DMS114 treated with DMSO at 0.1 percent for 48 hours (cell line): ENCODE measurements around the gene MAGIX.
"Not testable (repeated sequence)": the region's sequence is repeated elsewhere in the genome, so short reads cannot be mapped to it uniquely, and the experiment has no call there.

ENCODE experiments used
- DNase-seq: peaks from one replicate; lab custom pipeline; 2025; ENCODE audit not compliant: unreplicated experiment; lab: John Stamatoyannopoulos, UW

MAGIX gene

DNA sequence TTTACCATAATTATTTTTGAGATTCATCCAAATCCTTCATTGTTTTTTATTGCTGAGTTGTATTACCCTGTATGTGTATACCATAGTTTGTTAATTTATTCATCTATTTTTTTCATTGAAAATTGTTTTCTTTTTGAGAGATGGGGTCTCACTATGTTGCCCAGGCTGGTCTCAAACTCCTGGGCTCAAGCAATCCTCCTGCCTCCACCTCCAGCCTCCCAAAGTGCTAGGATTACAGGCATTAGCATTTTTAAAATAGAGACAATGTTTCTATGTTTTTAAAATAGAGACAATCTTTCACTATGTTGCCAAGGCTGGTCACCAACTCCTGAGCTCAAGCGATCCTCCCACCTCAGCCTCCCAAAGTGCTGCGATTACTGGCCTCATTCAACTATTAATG, 1.6 kb upstream of the MAGIX start:
- no peak for DNase-seq

DNA sequence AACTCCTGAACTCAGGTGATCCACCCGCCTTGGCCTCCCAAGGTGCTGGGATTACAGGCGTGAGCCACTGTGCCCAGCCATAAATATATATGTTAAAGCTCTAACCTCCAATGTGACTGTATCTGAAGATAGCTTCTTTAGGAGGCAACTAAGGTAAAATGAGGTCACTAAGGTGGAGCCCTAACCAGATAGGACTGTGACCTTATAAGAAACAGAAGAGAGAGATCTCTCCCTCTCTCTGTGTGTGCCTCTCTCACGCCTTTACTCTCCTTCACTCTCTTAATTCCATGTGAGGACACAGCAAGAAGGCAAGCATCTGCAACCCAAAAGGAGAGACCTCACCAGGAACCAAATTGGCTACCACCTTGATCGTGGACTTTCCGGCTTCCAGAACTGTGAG, 926 bp upstream of the MAGIX start:
- no peak for DNase-seq

DNA sequence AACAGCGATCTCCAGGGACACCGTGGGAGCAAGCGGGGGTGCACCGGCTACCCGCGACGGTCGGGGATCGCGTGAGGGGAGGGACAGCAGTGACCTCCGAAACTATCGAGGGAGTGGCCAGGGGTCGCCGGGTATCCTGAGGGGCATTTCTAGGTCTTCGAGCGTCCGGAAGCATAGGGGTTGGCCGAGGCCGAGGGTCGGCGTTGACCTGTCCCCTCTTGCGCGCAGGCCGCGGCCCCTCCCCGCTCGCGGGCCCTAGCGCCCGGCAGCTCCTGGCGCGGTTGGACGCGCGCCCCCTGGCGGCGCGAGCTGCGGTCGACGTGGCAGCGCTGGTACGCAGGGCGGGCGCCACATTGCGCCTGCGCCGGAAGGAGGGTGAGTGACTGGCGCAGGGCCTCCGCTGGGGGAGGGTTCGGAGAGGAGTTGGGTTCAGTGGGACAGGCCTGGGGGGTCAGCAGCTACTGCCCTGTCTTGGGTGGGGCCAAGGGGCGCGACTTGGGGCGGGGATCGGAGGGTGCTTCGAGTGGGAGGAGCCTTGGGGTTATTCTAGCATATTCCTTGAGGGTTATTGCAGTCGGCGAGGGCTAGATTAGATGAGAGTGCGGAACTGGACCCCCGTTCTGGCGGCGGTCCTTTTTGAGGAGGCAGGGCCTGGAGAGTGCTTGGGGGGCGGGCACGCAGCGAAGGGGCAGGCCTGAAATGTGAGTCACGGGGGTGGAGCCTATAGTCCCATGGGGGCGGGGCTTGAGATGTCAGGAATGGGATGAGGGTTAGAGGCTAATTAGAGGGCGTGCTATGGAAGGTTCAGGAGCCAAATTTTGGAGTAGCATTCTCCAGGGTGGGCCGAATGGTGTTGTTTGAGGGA, 1.2 kb downstream of the MAGIX start:
- DNase-seq, result peak; percentile 70

DNA sequence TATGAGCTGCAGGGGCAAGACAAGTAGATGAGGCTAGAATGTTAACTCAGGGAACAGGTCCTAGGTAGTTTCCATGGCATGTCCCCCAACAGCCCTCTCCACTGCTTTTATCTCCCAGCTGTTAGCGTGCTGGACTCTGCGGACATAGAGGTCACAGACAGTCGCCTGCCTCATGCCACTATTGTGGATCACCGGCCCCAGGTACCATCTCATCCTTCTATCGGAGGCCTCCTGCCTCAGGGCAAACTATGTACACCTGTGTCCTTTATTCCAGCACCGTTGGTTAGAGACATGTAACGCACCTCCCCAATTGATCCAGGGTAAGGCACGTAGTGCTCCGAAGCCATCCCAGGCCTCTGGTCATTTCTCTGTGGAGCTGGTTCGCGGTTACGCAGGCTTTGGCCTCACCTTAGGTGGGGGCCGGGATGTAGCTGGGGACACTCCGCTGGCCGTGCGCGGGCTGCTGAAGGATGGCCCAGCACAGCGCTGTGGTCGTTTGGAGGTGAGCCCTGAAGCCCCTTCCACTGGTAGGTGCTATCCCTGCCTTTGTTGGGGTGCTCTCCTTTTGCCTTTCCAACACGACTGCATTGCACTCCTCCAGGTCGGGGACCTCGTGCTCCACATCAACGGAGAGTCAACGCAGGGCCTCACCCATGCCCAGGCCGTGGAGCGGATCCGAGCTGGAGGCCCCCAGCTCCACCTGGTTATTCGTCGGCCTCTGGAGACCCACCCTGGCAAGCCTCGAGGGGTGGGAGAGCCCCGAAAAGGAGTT, 2.2 kb downstream of the MAGIX start:
- DNase-seq, result no peak

DNA sequence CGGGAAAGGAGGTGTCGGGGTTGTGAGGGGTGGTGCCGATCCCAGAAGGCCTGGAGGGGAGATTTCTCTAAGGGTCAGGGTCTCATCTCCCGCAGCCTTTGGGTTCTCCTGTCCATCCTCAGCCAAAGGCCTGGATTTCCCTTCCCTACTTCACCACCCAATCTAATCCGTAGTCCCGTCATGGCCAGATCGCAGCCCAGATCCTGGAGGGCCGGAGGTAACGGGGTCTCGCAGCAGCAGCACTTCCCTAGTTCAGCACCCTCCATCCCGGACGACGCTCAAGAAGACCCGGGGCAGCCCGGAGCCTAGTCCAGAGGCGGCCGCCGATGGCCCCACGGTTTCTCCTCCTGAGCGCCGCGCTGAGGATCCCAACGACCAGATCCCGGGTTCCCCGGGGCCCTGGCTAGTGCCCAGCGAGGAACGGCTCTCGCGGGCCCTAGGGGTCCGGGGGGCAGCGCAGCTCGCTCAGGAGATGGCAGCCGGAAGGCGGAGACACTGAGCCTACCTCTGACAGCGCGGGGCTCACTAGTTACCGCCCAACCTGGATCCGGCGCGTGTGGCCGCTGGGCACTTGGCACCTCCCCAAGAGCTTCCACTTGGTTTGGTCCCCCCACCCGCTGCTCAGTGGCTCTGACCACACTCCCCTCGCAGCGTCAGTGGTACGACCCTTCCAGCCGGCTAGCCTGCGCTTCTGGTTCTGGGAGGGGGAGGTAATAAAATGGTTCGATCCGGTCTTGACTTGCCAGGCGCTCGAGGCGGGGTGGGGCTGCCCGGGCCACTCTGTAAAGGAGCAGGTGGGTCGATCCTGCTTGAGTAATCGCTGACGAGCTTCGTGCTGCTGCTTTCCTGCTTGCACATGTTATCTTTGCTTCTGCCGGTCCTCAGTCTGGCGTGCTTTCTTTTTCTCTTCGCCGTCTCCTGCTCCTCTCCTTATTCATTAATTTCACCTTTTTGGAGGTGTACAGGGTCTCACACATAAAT, 3.6 kb downstream of the MAGIX start:
- DNase-seq, result no peak

DNA sequence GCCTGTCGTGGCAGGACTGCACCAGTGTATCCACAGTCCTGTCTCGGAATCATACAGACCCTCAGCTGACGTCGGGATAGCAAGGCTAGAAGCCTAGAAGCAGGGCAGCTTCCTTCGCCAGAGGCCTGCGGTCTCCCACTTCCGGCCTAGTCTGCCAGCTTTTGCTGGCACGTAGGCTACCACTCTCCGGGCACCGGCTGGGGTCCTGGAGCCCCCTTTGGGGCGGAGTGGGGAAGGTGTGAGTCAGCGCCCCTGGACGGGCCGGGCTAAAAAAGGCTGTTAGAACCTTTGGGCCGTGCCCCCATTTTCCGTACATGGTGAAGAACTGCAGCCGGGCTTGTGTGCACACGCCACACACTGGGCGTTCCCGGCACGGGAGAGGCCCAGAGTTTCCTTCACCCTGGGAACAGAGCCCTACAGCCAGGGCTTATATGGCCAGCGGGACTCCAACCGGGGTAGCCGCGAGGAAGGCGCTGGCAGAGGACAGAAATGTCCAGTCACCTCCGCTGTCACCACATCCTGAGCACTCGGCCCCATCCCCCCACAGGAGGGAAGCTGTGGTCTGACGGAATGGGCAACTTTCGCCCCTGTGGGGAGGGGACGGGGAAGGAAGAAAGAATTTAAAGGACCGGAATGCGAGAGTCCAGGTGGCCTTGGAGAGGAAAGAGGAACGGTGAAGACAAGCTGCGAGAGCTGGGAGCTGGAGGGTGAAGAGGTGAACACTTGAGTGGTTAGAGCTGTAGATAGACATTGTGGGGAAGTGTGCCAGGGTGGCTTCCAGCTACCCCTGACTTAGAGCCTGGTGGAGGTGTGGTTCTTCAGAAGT, 4.6 kb downstream of the MAGIX start:
- no peak for DNase-seq

DNA sequence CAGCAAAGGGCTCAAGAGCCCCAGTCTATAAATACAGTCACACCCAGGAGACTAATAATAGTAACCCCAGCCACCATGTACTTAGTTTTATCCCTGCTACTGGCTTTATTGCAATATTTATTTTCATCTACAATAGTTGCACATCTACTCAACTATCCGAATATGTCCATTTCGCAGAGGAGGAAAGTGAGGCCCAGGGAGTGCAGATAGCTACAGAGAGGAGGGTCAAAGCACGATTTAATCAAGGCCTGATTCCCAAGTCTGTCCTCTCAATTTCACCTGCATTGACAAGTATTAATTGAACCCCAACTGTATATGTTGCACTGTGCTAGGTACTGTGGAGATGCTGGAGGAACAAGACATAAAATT, 5.2 kb downstream of the MAGIX start:
- DNase-seq, result no peak

DNA sequence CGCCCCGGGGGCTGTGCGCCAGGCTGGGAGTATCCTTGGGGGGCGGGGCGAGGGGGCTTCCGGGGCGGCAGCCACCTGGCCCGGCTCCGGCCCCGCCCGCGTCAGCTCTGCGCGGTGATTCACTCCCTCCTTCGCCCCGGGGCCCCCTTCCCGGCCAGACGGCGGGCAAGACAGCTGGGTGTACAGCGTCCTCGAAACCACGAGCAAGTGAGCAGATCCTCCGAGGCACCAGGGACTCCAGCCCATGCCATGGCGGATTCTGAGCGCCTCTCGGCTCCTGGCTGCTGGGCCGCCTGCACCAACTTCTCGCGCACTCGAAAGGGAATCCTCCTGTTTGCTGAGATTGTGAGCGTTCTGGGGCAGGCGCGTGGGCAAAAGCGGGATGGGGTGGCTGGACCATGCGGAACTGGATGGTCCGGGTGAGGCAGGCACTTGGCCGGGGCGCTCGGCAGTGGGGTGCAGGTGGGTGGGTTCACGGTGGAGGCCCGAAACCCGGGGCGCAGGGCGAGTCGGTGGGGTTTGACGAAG, 9.3 kb downstream of the MAGIX start, which contains the start of gene PLP2:
TSS of gene PLP2 (plus strand) at position 147 of the 528 bp plus-strand sequence. CDS start at position 250, 103 bp downstream.
- peak; percentile 10 for DNase-seq

DNA sequence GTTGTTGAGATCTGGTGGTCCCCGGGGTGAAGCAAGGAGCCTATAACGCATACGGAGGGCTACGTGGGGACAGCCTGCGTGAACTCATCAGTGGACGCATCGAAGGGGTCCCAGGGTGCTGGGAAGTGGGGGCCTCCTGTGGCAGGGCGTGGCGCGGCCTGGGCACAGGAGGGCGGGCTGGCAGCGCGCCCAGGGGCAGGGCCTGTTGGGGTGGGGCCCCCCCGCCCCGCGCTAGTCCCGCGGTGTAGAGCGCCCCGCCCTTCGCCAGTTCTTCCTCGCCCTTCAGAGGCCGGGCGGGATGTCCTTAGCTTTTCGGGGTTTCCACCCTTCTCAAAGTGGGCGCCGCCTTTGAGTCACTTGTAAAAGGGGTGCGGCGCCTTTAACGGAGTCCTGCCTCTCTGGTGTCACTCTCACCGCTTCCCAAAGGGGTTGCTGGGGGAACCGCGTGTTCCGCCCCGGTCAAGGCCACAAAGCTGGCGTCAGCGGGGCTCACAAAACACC, 9.8 kb downstream of the MAGIX start:
- no peak for DNase-seq

DNA sequence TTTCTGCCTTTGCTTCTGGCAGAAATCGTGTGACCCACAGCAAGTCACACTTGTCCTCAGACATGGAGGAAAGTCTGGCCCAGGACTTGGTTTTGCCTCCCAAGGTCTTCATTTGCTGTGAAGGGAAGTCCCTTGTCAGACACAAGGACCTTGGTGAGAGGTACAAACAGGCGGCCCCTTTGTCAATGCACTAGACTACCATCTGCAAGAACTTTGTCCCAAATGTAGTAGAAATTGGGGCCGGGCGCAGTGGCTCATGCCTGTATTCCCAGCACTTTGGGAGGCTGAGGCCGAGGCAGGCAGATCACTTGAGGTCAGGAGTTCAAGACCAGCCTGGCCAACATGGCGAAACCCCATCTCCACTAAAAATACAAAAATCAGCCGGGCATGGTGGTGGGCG, 11.0 kb downstream of the MAGIX start:
- not testable (repeated sequence) for DNase-seq

DNA sequence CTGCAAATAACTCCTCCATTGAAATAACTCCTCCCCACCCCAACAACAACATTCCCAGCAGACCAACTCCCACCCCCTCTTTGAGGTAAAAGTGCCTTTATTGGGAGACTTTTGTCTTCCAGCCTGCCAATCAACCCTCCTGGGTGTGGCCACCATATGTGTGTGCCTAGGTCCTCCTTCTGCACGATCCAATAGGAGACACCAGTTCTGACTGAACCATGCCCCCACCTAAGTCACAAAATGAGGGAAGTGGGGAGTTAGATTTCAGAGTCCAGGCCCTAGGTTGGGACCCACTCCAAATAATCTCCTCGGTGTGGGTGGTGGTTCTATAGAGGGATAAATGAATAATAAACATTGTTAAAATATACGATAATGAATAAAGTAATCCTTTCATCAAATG, 12.2 kb downstream of the MAGIX start:
- no peak for DNase-seq

DNA sequence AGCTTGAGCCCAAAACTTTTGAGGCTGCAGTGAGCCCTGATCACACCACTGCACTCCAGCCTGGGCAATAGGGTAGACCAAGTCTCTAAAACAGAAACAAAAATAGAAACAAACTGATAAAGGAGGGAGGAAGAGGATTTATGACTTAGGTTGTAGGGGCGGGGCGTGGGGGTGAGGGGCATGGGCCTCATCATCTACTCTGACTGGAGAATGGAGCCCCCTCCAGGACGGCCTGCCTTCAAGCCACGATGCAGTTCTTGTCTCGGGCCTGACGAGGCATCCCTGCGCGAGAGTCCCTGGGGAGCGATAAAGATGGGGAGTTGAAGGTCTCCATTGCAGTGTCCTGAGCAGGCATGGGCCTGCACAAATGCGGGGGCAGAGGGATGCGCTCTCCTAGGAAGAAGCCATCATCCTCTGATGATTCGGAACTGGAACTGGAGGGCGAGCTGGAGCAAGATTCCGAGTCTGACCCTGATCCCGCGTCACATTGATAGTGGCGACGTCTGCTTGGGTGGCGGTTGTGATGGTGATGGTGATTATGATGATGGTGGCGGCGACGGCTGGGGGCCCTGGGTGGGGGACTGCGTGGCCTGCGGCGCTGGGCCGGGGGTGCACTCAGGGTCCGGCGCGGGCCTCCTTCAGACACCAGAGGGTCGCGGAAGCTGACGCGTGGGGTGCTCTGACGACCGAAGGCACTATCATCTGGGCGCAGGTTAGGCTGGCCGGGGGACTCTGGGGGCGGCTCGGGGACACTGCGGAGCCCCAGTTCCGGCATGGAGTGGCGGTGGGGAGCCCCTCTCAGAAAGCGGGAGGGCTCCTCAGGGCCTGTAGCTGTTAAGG, 13.1 kb downstream of the MAGIX start:
- no peak for DNase-seq

DNA sequence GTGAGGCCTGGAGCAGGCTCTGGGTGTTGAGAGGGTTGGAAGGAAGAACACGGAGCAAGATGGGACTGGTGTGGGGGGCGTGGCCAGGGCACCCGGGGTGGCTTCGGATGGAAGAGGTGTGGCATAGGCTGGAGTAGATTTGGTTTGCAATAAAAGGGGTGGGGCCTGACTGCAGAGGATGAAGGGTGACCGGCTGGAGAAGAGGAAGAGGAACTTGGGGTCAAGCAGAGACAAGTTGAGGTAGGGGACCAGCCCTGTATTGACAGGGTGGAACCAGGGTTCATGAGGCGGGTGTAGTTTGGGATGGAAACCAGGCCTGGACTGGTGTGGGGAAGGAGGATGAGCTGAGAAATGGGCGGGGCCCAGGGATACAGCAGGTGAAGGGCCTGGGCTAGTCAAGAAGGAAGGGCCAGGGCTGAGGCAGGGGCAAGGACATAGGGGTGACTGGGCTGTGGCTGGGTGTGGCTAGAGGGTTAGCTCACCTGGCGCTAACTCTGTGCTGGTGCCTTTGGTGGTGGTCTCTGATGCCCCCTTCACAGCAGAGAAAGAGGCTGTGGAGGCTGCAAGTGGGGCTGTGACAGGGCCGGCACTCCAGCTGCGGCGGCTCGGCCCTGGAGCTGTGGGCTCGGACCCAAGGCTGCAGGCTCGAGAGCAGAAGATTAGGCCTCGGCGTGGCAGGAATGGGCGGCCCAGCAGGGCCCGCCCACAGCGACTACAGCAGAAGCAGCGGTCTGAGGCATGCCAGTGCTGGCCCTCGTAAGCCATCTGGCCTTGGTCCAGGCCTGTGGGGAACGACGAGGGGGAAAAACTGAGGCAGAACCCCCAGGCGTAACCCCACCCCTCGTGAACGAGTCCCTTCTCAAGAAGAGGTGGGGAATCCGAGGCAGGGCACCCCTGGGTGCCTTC, 14.1 kb downstream of the MAGIX start:
- no peak for DNase-seq

DNA sequence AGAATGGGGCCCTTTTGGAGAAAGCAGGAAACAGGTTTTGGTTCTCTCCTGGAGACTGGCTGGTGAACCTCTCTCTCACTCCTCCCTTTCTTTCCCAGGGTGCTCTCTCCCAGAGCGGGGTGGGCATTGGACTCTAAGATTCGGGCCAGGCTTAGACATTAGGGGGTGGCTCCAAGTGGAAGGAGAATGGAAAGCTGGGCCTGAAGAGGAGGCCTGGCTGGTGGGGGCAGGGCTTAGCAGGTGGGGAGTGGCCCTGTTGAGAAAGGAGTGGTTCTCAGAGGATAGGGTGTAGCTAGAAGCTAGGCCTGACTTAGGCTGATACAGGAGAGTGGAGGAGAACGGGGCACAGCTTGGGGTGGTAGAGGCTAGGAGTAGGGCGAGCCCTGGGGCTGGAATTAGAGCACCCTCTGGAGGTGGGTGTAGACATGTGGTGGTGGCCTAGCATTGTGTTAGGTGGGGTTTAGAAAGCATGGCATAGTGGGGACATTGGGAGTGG, 14.8 kb downstream of the MAGIX start:
- no peak for DNase-seq

DNA sequence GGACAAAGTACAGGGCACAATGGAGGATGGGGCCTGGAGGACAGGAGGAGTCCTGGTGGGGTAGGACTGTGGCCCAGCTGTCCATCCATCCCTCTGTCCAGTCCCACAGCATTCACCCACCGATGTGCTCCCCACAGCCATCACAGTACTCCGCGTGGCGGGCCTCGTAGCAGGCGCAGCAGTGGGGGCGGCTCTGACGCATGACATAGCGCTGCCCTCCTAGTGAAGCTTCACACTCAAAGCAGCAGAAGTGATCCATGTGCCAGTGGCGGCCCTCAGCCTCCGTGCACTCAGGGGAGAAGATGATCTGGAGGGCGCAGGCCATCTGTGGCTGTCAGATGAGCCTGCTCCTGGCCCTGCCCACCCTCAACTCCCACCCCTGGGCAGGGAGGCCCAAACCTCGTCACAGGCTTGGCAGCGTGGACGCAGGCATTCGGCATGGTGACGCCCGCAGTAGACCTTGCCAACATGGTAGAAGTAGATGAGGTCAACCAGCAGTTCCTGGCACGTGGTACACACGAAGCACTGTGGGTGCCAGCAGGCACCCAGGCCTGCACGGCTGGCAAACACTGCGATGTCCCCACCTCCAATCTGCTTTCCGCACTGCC, 15.4 kb downstream of the MAGIX start:
- DNase-seq, result no peak

DNA sequence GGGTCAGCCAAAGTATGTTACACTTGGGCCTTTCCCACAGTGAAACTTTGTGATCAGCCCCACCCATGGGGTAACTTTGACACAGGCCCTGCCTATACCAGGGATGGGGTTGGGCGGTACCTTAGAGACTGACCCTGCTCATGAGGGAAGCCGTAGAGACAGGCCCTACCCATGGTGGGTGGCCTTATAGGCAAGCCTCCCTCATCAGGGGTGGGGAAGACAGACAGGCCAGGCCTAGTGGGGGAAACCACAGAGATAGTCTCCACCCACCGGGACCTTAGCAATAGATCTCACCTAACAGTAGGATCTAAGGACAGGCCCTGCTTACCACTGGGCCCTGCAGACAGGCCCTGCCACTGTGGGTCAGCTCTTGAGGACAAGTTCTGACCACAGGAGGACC, 16.0 kb downstream of the MAGIX start:
- DNase-seq, result no peak

DNA sequence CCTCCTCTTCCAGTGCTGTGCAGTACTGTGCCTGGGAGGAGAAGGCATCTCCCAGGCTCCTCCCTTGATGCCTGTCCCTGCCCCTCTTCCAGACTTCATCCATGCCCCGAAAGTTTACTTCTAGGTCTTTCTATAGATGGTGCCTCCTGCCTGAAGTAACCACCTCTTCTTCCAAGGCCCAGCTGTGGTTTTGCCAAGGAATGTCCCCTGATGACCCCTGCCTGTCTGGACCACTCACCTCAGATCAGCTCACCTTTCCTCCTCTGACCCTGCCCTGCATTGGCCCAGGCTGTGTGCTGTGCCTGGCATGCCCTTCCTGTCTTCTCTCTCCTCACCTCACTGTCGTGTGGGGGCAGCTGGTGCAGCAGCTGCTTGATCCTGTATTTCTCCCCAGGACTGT, 16.8 kb downstream of the MAGIX start:
- DNase-seq, result no peak
